ENCODE measurements around the gene TEKT3.

The TEKT3 gene

GRCh38 chr17:15371376-15372130 lies 30.2 kb upstream of the TEKT3 start:
- in situ Hi-C loops (cut with MboI; ENCODE audit: low sequenced_read_pairs, unreplicated experiment): no loop called here
- DNase-seq (ENCODE audit: low spot score): no peak
- TF ChIP-seq CTCF (IDR thresholded peaks at IDR 0.05; ENCODE audit: borderline replicate concordance, control extremely low read depth, extremely low read depth, insufficient read depth, missing control alignments): no peak

GRCh38 chr17:15368600-15368999 lies 27.2 kb upstream of the TEKT3 start:
- no peak for TF ChIP-seq CTCF (IDR thresholded peaks at IDR 0.05; ENCODE audit: borderline replicate concordance, control extremely low read depth, extremely low read depth, insufficient read depth, missing control alignments)
- in situ Hi-C loops (cut with MboI; ENCODE audit: low sequenced_read_pairs, unreplicated experiment): no loop called here
- no peak for DNase-seq (ENCODE audit: low spot score)

GRCh38 chr17:15366026-15366425 lies 24.6 kb upstream of the TEKT3 start:
- no peak for DNase-seq (ENCODE audit: low spot score)
- in situ Hi-C loops (cut with MboI; ENCODE audit: low sequenced_read_pairs, unreplicated experiment): no loop called here
- no peak for TF ChIP-seq CTCF (IDR thresholded peaks at IDR 0.05; ENCODE audit: borderline replicate concordance, control extremely low read depth, extremely low read depth, insufficient read depth, missing control alignments)

- TF ChIP-seq CTCF (IDR thresholded peaks at IDR 0.05; ENCODE audit: borderline replicate concordance, control extremely low read depth, extremely low read depth, insufficient read depth, missing control alignments): no peak
- DNase-seq (ENCODE audit: low spot score): no peak
- in situ Hi-C loops (cut with MboI; ENCODE audit: low sequenced_read_pairs, unreplicated experiment): no loop called here
These were observed 23.2 kb upstream of the TEKT3 start for GRCh38 chr17:15364615-15365014.

GRCh38 chr17:15363702-15364101 lies 22.3 kb upstream of the TEKT3 start:
- TF ChIP-seq CTCF (IDR thresholded peaks at IDR 0.05; ENCODE audit: borderline replicate concordance, control extremely low read depth, extremely low read depth, insufficient read depth, missing control alignments): no peak
- DNase-seq (ENCODE audit: low spot score): no peak
- in situ Hi-C loops (cut with MboI; ENCODE audit: low sequenced_read_pairs, unreplicated experiment): no loop called here

GRCh38 chr17:15361592-15361991 lies 20.2 kb upstream of the TEKT3 start:
- TF ChIP-seq CTCF (IDR thresholded peaks at IDR 0.05; ENCODE audit: borderline replicate concordance, control extremely low read depth, extremely low read depth, insufficient read depth, missing control alignments): no peak
- in situ Hi-C loops (cut with MboI; ENCODE audit: low sequenced_read_pairs, unreplicated experiment): no loop called here
- no peak for DNase-seq (ENCODE audit: low spot score)
